PC-3 (cell line): ENCODE data around the gene CCIN. TPM values are rescaled to one million over a fixed set of nuclear protein-coding genes. Genes with fewer than 3 reads are reported as not detected.

Source experiments
- ATAC-seq: fragments of 200-7000 bp; cut with Tn5 transposase; 2 replicates; pipeline ENCODE4 v1.9.1; 2020; ENCODE audit warnings: mild to moderate bottlenecking, moderate library complexity
- BruUV-seq: library from RNA; stranded (reverse); fragments of 400-500 nt; replicated peaks from 2 replicates; lab custom pipeline; 2021; lab: Mats Ljungman, UMichigan
- CTCF ChIA-PET: fragments of 300-600 bp; sonication (Branson Sonifier 250); formaldehyde crosslinking; loops from one replicate; lab custom pipeline; 2022; ENCODE audit warnings: antibody characterized with exemption; lab: Charles Lee
- POLR2A ChIA-PET: fragments of 300-600 bp; sonication (Branson Sonifier 250); formaldehyde crosslinking; loops from one replicate; lab custom pipeline; 2022; ENCODE audit warnings: antibody characterized with exemption; ENCODE audit not compliant: unreplicated experiment; lab: Charles Lee
- DNase-seq: peaks from one replicate; pipeline ENCODE4 v3.0.0-alpha.2; 2015
- H2AFZ ChIP-seq: fragments of 300-600 bp; sonication (generic); 2 replicates; pipeline ENCODE4 v1.6.0; 2016; ENCODE audit warnings: antibody characterized with exemption, low read length
- H3F3A ChIP-seq: fragments of 300-600 bp; sonication (generic); one replicate; pipeline ENCODE4 v1.6.0; 2017; ENCODE audit warnings: antibody characterized with exemption, low read length, control low read depth, mild to moderate bottlenecking; ENCODE audit not compliant: unreplicated experiment
- H3K27ac ChIP-seq: fragments of 300-600 bp; sonication (generic); 2 replicates; pipeline ENCODE4 v1.5.1; 2016; ENCODE audit warnings: mild to moderate bottlenecking, low read length
- H3K27me3 ChIP-seq: fragments of 300-600 bp; sonication (generic); 2 replicates; pipeline ENCODE4 v1.6.1; 2016; ENCODE audit warnings: low read length, mixed read lengths
- H3K36me3 ChIP-seq: fragments of 300-600 bp; sonication (generic); 2 replicates; pipeline ENCODE4 v1.6.1; 2016; ENCODE audit warnings: low read depth, mixed run types, low read length, mixed read lengths
- H3K4me1 ChIP-seq: fragments of 300-600 bp; sonication (generic); 2 replicates; pipeline ENCODE4 v1.5.1; 2016; ENCODE audit warnings: low read length; ENCODE audit not compliant: insufficient read depth
- H3K4me2 ChIP-seq: fragments of 300-600 bp; sonication (generic); 2 replicates; pipeline ENCODE4 v1.6.0; 2016; ENCODE audit warnings: low read length
- H3K4me3 ChIP-seq: fragments of 300-600 bp; sonication (generic); 2 replicates; pipeline ENCODE4 v1.5.1; 2016; ENCODE audit warnings: mild to moderate bottlenecking, low read length, mixed read lengths
- H3K79me2 ChIP-seq: fragments of 300-600 bp; sonication (generic); 2 replicates; pipeline ENCODE4 v1.6.1; 2017; ENCODE audit warnings: low read length, mixed read lengths
- H3K9ac ChIP-seq: fragments of 300-600 bp; sonication (generic); 2 replicates; pipeline ENCODE4 v1.6.0; 2016; ENCODE audit warnings: mild to moderate bottlenecking, low read length
- H3K9me2 ChIP-seq: fragments of 300-600 bp; sonication (generic); replicated peaks from 2 replicates; pipeline ENCODE4 v1.6.1; 2016; ENCODE audit warnings: mixed run types, low read length, mixed read lengths
- H3K9me3 ChIP-seq: fragments of 300-600 bp; sonication (generic); 2 replicates; pipeline ENCODE4 v1.6.1; 2016; ENCODE audit warnings: low read length, mixed read lengths
- H4K20me1 ChIP-seq: fragments of 300-600 bp; sonication (generic); 2 replicates; pipeline ENCODE4 v1.6.1; 2016; ENCODE audit warnings: low read length, mixed read lengths
- EZH2 ChIP-seq: fragments of 300-600 bp; sonication (generic); IDR thresholded peaks from one replicate; pipeline ENCODE4 v1.6.1; 2017; ENCODE audit warnings: antibody characterized with exemption, mild to moderate bottlenecking, low read length; ENCODE audit not compliant: unreplicated experiment
- EZH2phosphoT487 ChIP-seq: fragments of 300-600 bp; sonication (generic); IDR thresholded peaks from 2 replicates; pipeline ENCODE4 v1.6.1; 2018; ENCODE audit warnings: mild to moderate bottlenecking, antibody characterized with exemption, low read length, borderline replicate concordance
- intact Hi-C: fragments of 100-400 bp; cut with micrococcal nuclease; formaldehyde crosslinking; loops from 2 replicates; pipeline ENCODE4 v1.9.0; 2023
- total RNA-seq: library from RNA; depleted of rRNA; stranded (reverse); fragments of >200 nt; gene quantifications from 2 replicates; pipeline ENCODE4 v1.2.3, GENCODE V29; 2014
- TF ChIP-seq, protein P1 (sequence below): fragments of 300-600 bp; sonication (generic); conservative IDR thresholded peaks from 2 replicates; pipeline ENCODE4 v1.5.1; 2017; ENCODE audit warnings: antibody characterized with exemption, low read depth, mild to moderate bottlenecking, low read length

CCIN gene
- total RNA-seq, 1 experiment from 2014 or later = 0.22 TPM

DNA sequence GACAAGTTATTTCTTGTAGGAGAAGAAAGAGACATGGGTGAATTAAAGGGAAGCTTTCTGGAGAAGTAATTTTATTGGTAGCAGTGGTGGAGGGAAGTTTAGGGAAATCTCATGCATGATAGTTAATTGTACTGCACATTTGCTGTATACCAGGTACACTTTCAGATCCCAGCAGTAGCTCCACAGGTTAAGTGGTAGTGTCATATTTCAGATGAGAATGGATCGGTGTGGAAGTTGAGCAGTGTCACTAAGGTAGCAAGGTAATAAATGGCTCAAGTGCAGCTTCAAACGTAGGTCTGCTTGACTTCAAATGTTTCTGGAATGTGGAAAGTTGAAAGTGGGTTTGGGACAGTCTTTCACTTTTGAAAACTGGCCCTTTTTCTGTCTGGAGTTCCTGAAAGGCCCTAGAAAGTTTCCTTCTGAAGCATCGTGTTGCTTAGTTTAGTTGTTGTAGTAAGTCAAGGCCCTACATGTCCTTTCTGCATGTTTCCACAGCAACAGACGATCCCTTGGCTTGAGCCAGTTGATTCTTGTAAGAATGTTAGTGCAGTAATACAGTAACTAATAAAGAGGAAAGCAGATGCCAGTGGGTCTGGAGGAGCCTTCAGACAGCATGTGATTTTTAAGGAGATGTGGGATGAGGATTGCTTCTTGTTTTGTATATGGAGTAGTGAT lies 25.3 kb downstream of the CCIN start:
- Histone ChIP-seq H3K9me2 (no peaks in the 10 kb centered on the region), H3K27me3 (no peaks in the 10 kb centered on the region), H3K4me1 (peaks cover 17% of the 10 kb centered on the region), H3K4me2 (0 out of 2 replicates have a peak overlapping the region, but pooled peaks have one; percentile 13), H3F3A (no peaks in the 10 kb centered on the region), H2AFZ (no peak overlapping the region), H3K36me3 (peaks cover 12% of the 10 kb centered on the region; the same call in 1 of the 2 replicates), H3K27ac (no peak overlapping the region), H3K9ac (no peak overlapping the region), H3K79me2 (peaks cover 65% of the 10 kb centered on the region), H3K9me3 (no peaks in the 10 kb centered on the region), H4K20me1 (peaks cover 32% of the 10 kb centered on the region), H3K4me3 (no peak overlapping the region)
- CTCF ChIA-PET = no interaction called here
- no peak for TF ChIP-seq EZH2
- DNase-seq (no peak), ATAC-seq (no peak)
- no TSS peak for BruUV-seq
- intact Hi-C loops = no loop called here
- POLR2A ChIA-PET = no interaction called here

- POLR2A ChIA-PET = no interaction called here
- intact Hi-C loops = no loop called here
- H3K79me2 ChIP-seq = peaks cover 30% of the 10 kb centered on the region
- CTCF ChIA-PET = no interaction called here
- H3K27me3 ChIP-seq = no peaks in the 10 kb centered on the region
- 0 out of 2 replicates have a peak, but pooled peaks cover 7% of the 10 kb centered on the region for H4K20me1 ChIP-seq
- H3K9ac ChIP-seq = no peak overlapping the region
- H2AFZ ChIP-seq = no peak overlapping the region
- H3K4me3 ChIP-seq = no peak overlapping the region
- no peaks in the 10 kb centered on the region for H3K9me3 ChIP-seq
- peaks cover 18% of the 10 kb centered on the region for H3K4me1 ChIP-seq
- no peaks in the 10 kb centered on the region for H3F3A ChIP-seq
- H3K9me2 ChIP-seq = no peaks in the 10 kb centered on the region
- TF ChIP-seq, protein P1, sequence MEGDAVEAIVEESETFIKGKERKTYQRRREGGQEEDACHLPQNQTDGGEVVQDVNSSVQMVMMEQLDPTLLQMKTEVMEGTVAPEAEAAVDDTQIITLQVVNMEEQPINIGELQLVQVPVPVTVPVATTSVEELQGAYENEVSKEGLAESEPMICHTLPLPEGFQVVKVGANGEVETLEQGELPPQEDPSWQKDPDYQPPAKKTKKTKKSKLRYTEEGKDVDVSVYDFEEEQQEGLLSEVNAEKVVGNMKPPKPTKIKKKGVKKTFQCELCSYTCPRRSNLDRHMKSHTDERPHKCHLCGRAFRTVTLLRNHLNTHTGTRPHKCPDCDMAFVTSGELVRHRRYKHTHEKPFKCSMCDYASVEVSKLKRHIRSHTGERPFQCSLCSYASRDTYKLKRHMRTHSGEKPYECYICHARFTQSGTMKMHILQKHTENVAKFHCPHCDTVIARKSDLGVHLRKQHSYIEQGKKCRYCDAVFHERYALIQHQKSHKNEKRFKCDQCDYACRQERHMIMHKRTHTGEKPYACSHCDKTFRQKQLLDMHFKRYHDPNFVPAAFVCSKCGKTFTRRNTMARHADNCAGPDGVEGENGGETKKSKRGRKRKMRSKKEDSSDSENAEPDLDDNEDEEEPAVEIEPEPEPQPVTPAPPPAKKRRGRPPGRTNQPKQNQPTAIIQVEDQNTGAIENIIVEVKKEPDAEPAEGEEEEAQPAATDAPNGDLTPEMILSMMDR = peak; percentile 42
- TF ChIP-seq EZH2phosphoT487 (no peak), EZH2 (no peak)
- no TSS peak for BruUV-seq
- H3K4me2 ChIP-seq = no peak overlapping the region
- H3K27ac ChIP-seq = no peak overlapping the region
- no peak for DNase-seq
- peak; percentile 60 for ATAC-seq
- peaks cover 73% of the 10 kb centered on the region for H3K36me3 ChIP-seq
These were observed 35.8 kb downstream of the CCIN start for GRCh38 chr9:36204906-36205547.

DNA sequence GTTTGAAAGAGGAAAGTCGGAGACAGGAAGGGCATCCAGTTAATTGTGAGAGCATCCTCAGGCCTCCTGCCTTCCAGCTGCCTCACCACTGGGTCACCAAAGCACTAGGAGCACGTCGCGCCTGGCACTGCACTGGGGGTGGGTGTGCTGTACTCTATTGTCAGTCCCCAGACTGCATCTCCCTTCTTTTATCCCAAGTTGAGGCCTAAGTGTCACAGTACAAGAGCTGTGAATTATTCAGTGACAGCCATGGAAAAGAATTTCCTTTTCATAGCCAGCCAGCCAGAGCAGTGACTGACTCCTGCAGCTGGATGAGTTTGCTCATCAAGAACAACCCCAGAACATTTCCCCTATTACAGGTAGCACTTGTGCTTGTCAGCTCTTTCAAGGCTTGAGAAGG lies 37.8 kb downstream of the CCIN start:
- ATAC-seq = peak; percentile 23

More for the DNA sequence above, 37.8 kb downstream of the CCIN start:
- Histone ChIP-seq H3K4me1 (peaks cover 18% of the 10 kb centered on the region), H3K27me3 (no peaks in the 10 kb centered on the region), H3K36me3 (peaks cover 72% of the 10 kb centered on the region), H3K4me3 (no peak overlapping the region), H3K4me2 (peak overlapping the region; percentile 28; the same call in 1 of the 2 replicates), H3K9me3 (no peaks in the 10 kb centered on the region), H2AFZ (no peak overlapping the region), H4K20me1 (0 out of 2 replicates have a peak, but pooled peaks cover 7% of the 10 kb centered on the region), H3K9me2 (no peaks in the 10 kb centered on the region), H3F3A (no peaks in the 10 kb centered on the region), H3K27ac (peak overlapping the region; percentile 33), H3K9ac (no peak overlapping the region), H3K79me2 (peaks cover 38% of the 10 kb centered on the region)
- intact Hi-C loops = no loop called here
- no peak for DNase-seq
- TF ChIP-seq EZH2phosphoT487 (no peak), EZH2 (no peak)
- TF ChIP-seq, protein P1 = no peak
- POLR2A ChIA-PET = interaction anchor here (0.7 kb wide), 1 partner anchor 108 kb away, joined by 4 read pairs; no protein-coding TSS in a partner anchor
- CTCF ChIA-PET = no interaction called here
- BruUV-seq = no TSS peak
